Activated T-helper 17 cell treated with anti-CD3 and anti-CD28 coated beads, Interleukin-2, amount 50 U/mL, for 72 hours (primary cell): ENCODE data around the gene PLCH2. TPM values are rescaled to one million over a fixed set of nuclear protein-coding genes. Genes with fewer than 3 reads are reported as not detected.

ENCODE experiments used
- ATAC-seq: fragments of 150-1000 bp; cut with Tn5 transposase; replicated peaks from 2 replicates; pipeline ENCODE4 v1.10.0; 2021; ENCODE audit warnings: mild to moderate bottlenecking, moderate library complexity
- H3K27ac Mint-ChIP-seq: one replicate; pipeline ENCODE4 v1.8.0; 2022; ENCODE audit warnings: mixed read lengths
- H3K27me3 Mint-ChIP-seq: one replicate; pipeline ENCODE4 v1.8.0; 2022; ENCODE audit warnings: mixed read lengths
- H3K36me3 Mint-ChIP-seq: one replicate; pipeline ENCODE4 v1.8.0; 2022; ENCODE audit warnings: low read depth, mild to moderate bottlenecking, mixed read lengths
- H3K4me1 Mint-ChIP-seq: one replicate; pipeline ENCODE4 v1.8.0; 2022; ENCODE audit warnings: mixed read lengths
- H3K4me3 Mint-ChIP-seq: one replicate; pipeline ENCODE4 v1.8.0; 2022; ENCODE audit warnings: mild to moderate bottlenecking, mixed read lengths
- H3K9me3 Mint-ChIP-seq: one replicate; pipeline ENCODE4 v1.8.0; 2022; ENCODE audit warnings: mixed read lengths
- total RNA-seq, 2 donors: library from RNA; stranded (reverse); gene quantifications; one replicate each; pipeline ENCODE4 v1.2.3, GENCODE V29; 2022

Gene PLCH2
- total RNA-seq, 2 donors from 2014 or later: 3.4 to 28.1 TPM

GRCh38 chr1:2533365-2533764 lies 57.3 kb downstream of the PLCH2 start:
- Mint-ChIP-seq H3K36me3 (no peaks in the 10 kb centered on the region), H3K27ac (no peak overlapping the region), H3K27me3 (peaks cover 3% of the 10 kb centered on the region), H3K9me3 (no peaks in the 10 kb centered on the region), H3K4me3 (no peak overlapping the region), H3K4me1 (no peaks in the 10 kb centered on the region)
- no peak for ATAC-seq

- no peak for ATAC-seq
- Mint-ChIP-seq H3K4me1 (no peaks in the 10 kb centered on the region), H3K4me3 (no peak overlapping the region), H3K27ac (no peak overlapping the region), H3K36me3 (no peaks in the 10 kb centered on the region), H3K27me3 (peaks cover 3% of the 10 kb centered on the region), H3K9me3 (no peaks in the 10 kb centered on the region)
Observed at GRCh38 chr1:2534315-2534686, 58.2 kb downstream of the PLCH2 start.

GRCh38 chr1:2534687-2535441 lies 58.8 kb downstream of the PLCH2 start:
- no peak overlapping the region for H3K4me3 Mint-ChIP-seq
- peaks cover 3% of the 10 kb centered on the region for H3K27me3 Mint-ChIP-seq
- H3K27ac Mint-ChIP-seq: no peak overlapping the region
- no peaks in the 10 kb centered on the region for H3K4me1 Mint-ChIP-seq
- no peak for ATAC-seq
- no peaks in the 10 kb centered on the region for H3K36me3 Mint-ChIP-seq
- no peaks in the 10 kb centered on the region for H3K9me3 Mint-ChIP-seq

DNA sequence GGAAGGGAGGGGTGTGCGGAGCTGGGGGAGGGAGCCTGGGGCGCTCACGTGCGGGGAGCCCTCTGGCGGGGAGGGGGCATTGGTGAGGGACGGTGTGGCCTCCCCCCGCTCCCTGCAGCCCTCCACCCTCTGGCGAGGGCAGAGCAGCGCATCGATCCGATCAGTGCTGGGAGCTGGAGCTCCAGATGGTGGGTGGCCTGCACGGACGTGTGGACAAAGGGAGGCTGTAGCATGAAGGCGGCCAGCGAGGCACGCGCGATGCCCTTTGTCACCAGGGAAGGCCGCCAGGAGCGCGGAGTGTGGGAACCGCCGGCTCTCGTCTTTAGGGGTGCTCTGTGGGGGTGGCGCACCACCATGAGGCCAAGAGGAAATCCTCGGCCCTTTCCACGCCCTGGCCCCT lies 59.4 kb downstream of the PLCH2 start:
- Mint-ChIP-seq H3K4me1 (no peaks in the 10 kb centered on the region), H3K9me3 (no peaks in the 10 kb centered on the region), H3K27ac (no peak overlapping the region), H3K36me3 (no peaks in the 10 kb centered on the region), H3K27me3 (peaks cover 3% of the 10 kb centered on the region), H3K4me3 (no peak overlapping the region)
- no peak for ATAC-seq

GRCh38 chr1:2535981-2536380 lies 59.9 kb downstream of the PLCH2 start:
- Mint-ChIP-seq H3K9me3 (no peaks in the 10 kb centered on the region), H3K4me3 (no peak overlapping the region), H3K36me3 (no peaks in the 10 kb centered on the region), H3K27ac (no peak overlapping the region), H3K27me3 (peaks cover 3% of the 10 kb centered on the region), H3K4me1 (no peaks in the 10 kb centered on the region)
- ATAC-seq: no peak

GRCh38 chr1:2537784-2538115 lies 61.7 kb downstream of the PLCH2 start:
- H3K27me3 Mint-ChIP-seq: peaks cover 3% of the 10 kb centered on the region
- H3K9me3 Mint-ChIP-seq: no peaks in the 10 kb centered on the region
- no peaks in the 10 kb centered on the region for H3K36me3 Mint-ChIP-seq
- H3K4me1 Mint-ChIP-seq: no peaks in the 10 kb centered on the region
- no peak overlapping the region for H3K27ac Mint-ChIP-seq
- ATAC-seq: no peak
- no peak overlapping the region for H3K4me3 Mint-ChIP-seq

GRCh38 chr1:2538376-2538775 lies 62.3 kb downstream of the PLCH2 start:
- H3K27me3 Mint-ChIP-seq: peaks cover 3% of the 10 kb centered on the region
- H3K36me3 Mint-ChIP-seq: no peaks in the 10 kb centered on the region
- no peak for ATAC-seq
- H3K4me3 Mint-ChIP-seq: no peak overlapping the region
- H3K4me1 Mint-ChIP-seq: no peaks in the 10 kb centered on the region
- no peak overlapping the region for H3K27ac Mint-ChIP-seq
- H3K9me3 Mint-ChIP-seq: no peaks in the 10 kb centered on the region

DNA sequence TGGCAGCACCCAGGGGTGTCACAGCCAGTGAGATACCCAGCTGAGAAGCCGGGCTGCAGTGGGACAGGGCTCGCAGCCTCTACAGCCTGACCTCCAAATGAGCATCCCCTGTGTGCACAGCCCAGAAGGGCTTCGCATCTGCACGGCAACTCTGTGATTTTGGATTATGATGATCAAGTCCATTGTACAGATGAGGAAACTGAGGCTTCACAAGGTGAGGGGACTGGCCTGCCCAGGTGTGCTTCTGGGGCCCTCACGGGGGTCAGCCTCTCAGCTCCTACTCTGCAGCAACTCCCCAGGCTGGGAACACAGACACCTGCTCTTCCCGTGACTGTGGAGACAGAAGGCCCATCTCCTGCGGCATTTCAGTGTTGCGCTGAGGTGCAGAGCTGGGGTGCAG lies 62.8 kb downstream of the PLCH2 start:
- ATAC-seq: no peak
- no peak overlapping the region for H3K27ac Mint-ChIP-seq
- no peak overlapping the region for H3K4me3 Mint-ChIP-seq
- H3K27me3 Mint-ChIP-seq: peaks cover 3% of the 10 kb centered on the region
- H3K4me1 Mint-ChIP-seq: no peaks in the 10 kb centered on the region
- no peaks in the 10 kb centered on the region for H3K9me3 Mint-ChIP-seq
- H3K36me3 Mint-ChIP-seq: no peaks in the 10 kb centered on the region

DNA sequence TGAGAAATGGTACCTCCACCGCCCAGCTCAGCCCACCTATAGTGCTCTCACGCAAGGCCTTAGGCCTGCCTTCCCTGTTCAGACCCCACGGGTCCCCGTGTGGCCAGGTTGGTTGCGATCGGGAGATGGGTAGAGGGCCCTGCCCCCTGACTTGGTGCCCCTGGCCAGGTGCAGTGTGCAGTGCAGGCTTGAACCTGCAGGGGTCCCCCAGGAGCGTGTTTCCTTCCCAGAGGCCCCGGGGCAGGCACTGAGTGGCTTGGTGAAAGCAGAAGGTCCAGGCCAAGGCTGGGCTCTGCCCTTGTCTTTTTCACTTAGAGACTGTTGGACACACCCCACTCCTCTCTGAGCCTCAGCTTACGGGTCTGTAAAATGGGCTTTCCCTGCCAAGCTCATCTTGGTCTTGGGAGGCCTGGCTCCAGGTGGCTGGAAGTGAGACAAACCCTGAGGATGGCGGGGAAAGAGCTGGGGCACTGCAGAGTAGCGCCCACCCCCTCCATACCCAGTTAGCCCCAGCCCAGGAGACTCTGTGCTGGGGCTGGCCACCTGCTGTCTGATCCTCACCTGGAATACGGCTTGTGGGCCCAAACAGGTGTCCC lies 63.3 kb downstream of the PLCH2 start:
- peak; percentile 39 for ATAC-seq
- no peaks in the 10 kb centered on the region for H3K9me3 Mint-ChIP-seq
- no peaks in the 10 kb centered on the region for H3K4me1 Mint-ChIP-seq
- H3K36me3 Mint-ChIP-seq: no peaks in the 10 kb centered on the region
- H3K27ac Mint-ChIP-seq: no peak overlapping the region
- H3K27me3 Mint-ChIP-seq: peaks cover 3% of the 10 kb centered on the region
- no peak overlapping the region for H3K4me3 Mint-ChIP-seq

DNA sequence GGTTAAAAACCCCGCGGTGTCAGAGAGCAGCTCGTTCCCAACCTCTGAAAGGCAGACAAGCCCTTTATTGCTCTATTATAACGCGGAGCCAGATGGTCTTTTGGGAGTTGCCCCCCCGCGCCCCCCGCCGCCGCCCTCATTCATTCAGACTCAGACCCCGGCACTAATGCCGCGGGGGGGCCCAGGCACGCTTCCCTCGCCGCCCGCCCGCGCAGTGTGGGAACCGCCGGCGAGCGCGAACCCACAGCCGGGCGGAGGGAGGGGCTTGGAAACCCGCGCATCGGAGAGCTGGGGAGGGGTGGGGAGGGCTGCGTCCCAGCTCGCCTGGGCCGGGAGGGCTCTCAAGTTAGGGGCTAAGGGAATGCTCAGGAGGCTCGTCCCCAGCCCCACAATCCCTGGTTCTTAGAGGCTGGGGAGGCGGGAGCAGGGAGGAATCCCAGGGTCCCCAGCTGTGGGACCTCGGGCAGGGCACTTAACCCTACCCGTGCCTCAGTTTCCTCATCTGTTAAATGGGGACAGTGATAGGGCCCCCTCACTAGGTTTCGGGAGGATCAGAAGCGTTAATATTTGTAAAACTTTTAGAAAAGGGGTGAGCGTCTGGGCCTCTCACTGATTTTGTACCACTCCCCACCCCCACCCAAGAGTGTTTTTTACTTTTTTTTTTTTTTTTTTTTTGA lies 64.9 kb downstream of the PLCH2 start:
- no peaks in the 10 kb centered on the region for H3K9me3 Mint-ChIP-seq

GRCh38 chr1:2541619-2542245 lies 65.6 kb downstream of the PLCH2 start:
- Mint-ChIP-seq H3K9me3 (no peaks in the 10 kb centered on the region), H3K27ac (no peak overlapping the region), H3K36me3 (peaks cover 3% of the 10 kb centered on the region), H3K4me3 (no peak overlapping the region), H3K4me1 (no peaks in the 10 kb centered on the region), H3K27me3 (no peaks in the 10 kb centered on the region)
- no peak for ATAC-seq

More for the DNA sequence above, 64.9 kb downstream of the PLCH2 start:
- Mint-ChIP-seq H3K36me3 (no peaks in the 10 kb centered on the region), H3K27me3 (peaks cover 3% of the 10 kb centered on the region), H3K27ac (no peak overlapping the region), H3K4me1 (no peaks in the 10 kb centered on the region), H3K4me3 (no peak overlapping the region)
- no peak for ATAC-seq

GRCh38 chr1:2542246-2542915 lies 66.3 kb downstream of the PLCH2 start:
- no peak for ATAC-seq
- no peaks in the 10 kb centered on the region for H3K4me1 Mint-ChIP-seq
- no peaks in the 10 kb centered on the region for H3K9me3 Mint-ChIP-seq
- peaks cover 6% of the 10 kb centered on the region for H3K36me3 Mint-ChIP-seq
- no peaks in the 10 kb centered on the region for H3K27me3 Mint-ChIP-seq
- H3K4me3 Mint-ChIP-seq: no peak overlapping the region
- no peak overlapping the region for H3K27ac Mint-ChIP-seq

GRCh38 chr1:2543543-2544092 lies 67.5 kb downstream of the PLCH2 start:
- H3K27ac Mint-ChIP-seq: no peak overlapping the region
- peaks cover 6% of the 10 kb centered on the region for H3K36me3 Mint-ChIP-seq
- no peaks in the 10 kb centered on the region for H3K4me1 Mint-ChIP-seq
- no peaks in the 10 kb centered on the region for H3K9me3 Mint-ChIP-seq
- ATAC-seq: no peak
- no peaks in the 10 kb centered on the region for H3K27me3 Mint-ChIP-seq
- H3K4me3 Mint-ChIP-seq: no peak overlapping the region

DNA sequence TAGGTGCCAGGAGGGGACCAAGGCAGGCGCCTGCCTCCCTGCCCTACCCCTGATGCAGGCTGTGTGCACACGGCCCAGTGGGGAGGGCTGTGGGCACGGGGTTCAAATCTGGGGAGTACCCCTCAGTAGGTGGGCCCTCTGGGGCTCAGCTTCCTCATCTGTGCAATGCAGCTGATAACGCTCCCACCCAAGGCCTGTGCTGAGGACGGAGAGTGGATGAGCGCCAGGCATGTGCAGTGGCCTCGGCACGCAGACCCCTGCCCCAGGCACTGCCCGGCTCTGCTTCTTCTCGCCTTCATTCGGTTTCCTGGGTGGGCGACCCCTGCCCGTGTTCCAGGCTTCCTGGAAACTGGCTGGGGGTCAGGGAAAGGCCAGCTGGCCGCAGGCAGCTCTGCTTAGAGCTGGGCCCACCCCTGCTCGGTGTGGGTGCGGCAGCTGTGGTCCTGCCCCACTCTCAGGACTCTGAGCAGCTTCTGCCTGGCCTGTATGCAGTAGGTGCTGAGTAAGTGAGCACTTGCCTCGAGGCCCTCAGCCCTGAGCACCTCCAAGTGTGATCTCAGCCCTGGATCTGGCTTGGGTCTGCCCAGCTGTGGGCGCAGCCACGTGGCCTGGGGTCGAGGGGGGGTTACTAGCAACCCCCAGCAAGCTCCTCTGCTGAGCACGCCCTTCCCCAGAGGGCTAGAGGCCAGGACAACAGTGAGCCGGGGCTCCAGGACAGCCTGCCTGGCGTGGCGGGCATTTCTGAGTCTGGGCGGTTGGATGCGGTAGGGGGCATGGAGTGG lies 68.2 kb downstream of the PLCH2 start:
- H3K4me1 Mint-ChIP-seq: no peaks in the 10 kb centered on the region
- H3K27ac Mint-ChIP-seq: no peak overlapping the region
- no peaks in the 10 kb centered on the region for H3K9me3 Mint-ChIP-seq
- peaks cover 6% of the 10 kb centered on the region for H3K36me3 Mint-ChIP-seq
- H3K4me3 Mint-ChIP-seq: no peak overlapping the region
- no peak for ATAC-seq
- no peaks in the 10 kb centered on the region for H3K27me3 Mint-ChIP-seq
